Heart right ventricle (tissue), 16 donors: ENCODE measurements around the gene C5orf46. TPM values are rescaled to one million over a fixed set of nuclear protein-coding genes. Genes with fewer than 3 reads are reported as not detected.

Experiments used
- ATAC-seq, 8 donors: fragments of 200-7000 bp; cut with Tn5 transposase; one replicate each; pipeline ENCODE4 v1.9.1; 2020; ENCODE audit warnings: mild to moderate bottlenecking in 8 of 8, moderate library complexity in 8 of 8, moderate number of reproducible peaks in 1 of 8
- DNase-seq, 2 donors: peaks; one replicate each; pipeline ENCODE4 v3.0.0-alpha.2; 2020
- H3K27ac ChIP-seq, 10 donors: fragments of 200-600 bp; sonication (generic) in 2 of 10; one replicate each; pipeline versions ENCODE4 v1.5.0 to v1.8.0; 2020 to 2022; ENCODE audit warnings: mild to moderate bottlenecking in 3 of 10
- H3K27me3 ChIP-seq, 7 donors: fragments of 200-600 bp; one replicate each; pipeline ENCODE4 v1.8.0; 2021 to 2022; ENCODE audit warnings: mild to moderate bottlenecking in 2 of 7
- H3K36me3 ChIP-seq, 9 donors: fragments of 200-600 bp; sonication (generic) in 1 of 9; one replicate each; pipeline versions ENCODE4 v1.5.0 to v1.8.0; 2020 to 2022; ENCODE audit warnings: mild to moderate bottlenecking in 2 of 9
- H3K4me1 ChIP-seq, 9 donors: fragments of 200-600 bp; sonication (generic) in 1 of 9; one replicate each; pipeline versions ENCODE4 v1.5.0 to v1.8.0; 2020 to 2022; ENCODE audit warnings: mild to moderate bottlenecking in 4 of 9
- H3K4me3 ChIP-seq, 10 donors: fragments of 200-600 bp; sonication (generic) in 2 of 10; one replicate each; pipeline versions ENCODE4 v1.5.0 to v1.8.0; 2020 to 2022; ENCODE audit warnings: mild to moderate bottlenecking in 7 of 10, moderate library complexity in 2 of 10
- H3K9me3 ChIP-seq, 11 donors: fragments of 200-600 bp in 10 of 11; sonication (generic) in 2 of 11; one replicate each; pipeline versions ENCODE4 v1.5.0 to v1.8.0; 2013 to 2022; ENCODE audit warnings: mild to moderate bottlenecking in 2 of 11, control low read depth in 1 of 11, moderate library complexity in 1 of 11
- WGBS, 2 donors: extraction: QIAGEN DNeasy Blood & Tissue Kit; methylation state at CpG; one replicate each; pipeline ENCODE4 v1.1.7; 2013; ENCODE audit warnings: inconsistent platforms in 1 of 2; 5-methylcytosine and 5-hydroxymethylcytosine counted together
- intact Hi-C, 10 donors: fragments of 100-400 bp; cut with DNase I; formaldehyde crosslinking; loops; one replicate each; pipeline versions ENCODE4 v1.11.1 to v1.14.2; 2022
- polyA plus RNA-seq, 2 donors: library from polyadenylated mRNA; stranded (reverse); fragments of 200-250 nt; gene quantifications; one replicate each; pipeline ENCODE4 v1.2.3, GENCODE V29; 2013
- total RNA-seq, 10 donors: library from RNA; stranded (reverse); fragmentation: NEBNext Ultra II Directional in 3 of 10; extraction: Animal tissue kit (Norgen Biotek cat#: 25700) in 3 of 10; gene quantifications; one replicate each; pipeline versions ENCODE4 v1.2.1 to v1.2.4, GENCODE V29; 2021 to 2023
- TF ChIP-seq, protein P1 (sequence below), 9 donors: fragments of 200-600 bp; sonication (generic) in 2 of 9; IDR thresholded peaks; one replicate each; pipeline versions ENCODE4 v1.5.0 to v1.8.0; 2021 to 2022; ENCODE audit warnings: antibody characterized with exemption in 9 of 9, mild to moderate bottlenecking in 5 of 9, moderate library complexity in 1 of 9
- donor health status: Arrhythmogenic right ventricular cardiomyopathy.
- donor health status: ischemic (EF 13 %, LVEDD 7.1; RV severe dilation, severe dysfunction).
- donor health status: healthy with polysubstance abuse.
- donor health status: DM: no; HTN: yes; CAD: no.
- donor health status: DM: no; HTN: no; CAD: no.
- donor health status: ischemic (EF 25% LVEDD 6.9; RV normal size, moderate dysfunction).
- donor health status: ischemic (EF 25% LVEDD 5.7; RV mildly dilated, moderate dysfunction).
- donor health status: healthy.
- donor health status: DM: yes; HTN: yes; CAD: no.
- donor health status: Ischemic cardiomyopathy.
- donor health status: ischemic (EF 35%, LVEDD 5.7; RV mildly dilated, moderate dysfunction).
- donor health status: nonischemic (EF 11% LVEDD 7.7; RV severe dilation, severe dysfunction).
- donor health status: DM: yes; HTN: yes; CAD: no.
- donor health status: PGD.
- donor health status: ischemic (EF 29% LVEDD 5.4; RV normal size, mild dysfunction).
- donor health status: nonischemic (EF 23%, LVEDD 6.1; RV moderate dilation, normal function).

The C5orf46 gene
- total and polyA plus RNA-seq, 12 donors = 2.3 to 20.6 (median 5.0) TPM; not detected in 1

DNA sequence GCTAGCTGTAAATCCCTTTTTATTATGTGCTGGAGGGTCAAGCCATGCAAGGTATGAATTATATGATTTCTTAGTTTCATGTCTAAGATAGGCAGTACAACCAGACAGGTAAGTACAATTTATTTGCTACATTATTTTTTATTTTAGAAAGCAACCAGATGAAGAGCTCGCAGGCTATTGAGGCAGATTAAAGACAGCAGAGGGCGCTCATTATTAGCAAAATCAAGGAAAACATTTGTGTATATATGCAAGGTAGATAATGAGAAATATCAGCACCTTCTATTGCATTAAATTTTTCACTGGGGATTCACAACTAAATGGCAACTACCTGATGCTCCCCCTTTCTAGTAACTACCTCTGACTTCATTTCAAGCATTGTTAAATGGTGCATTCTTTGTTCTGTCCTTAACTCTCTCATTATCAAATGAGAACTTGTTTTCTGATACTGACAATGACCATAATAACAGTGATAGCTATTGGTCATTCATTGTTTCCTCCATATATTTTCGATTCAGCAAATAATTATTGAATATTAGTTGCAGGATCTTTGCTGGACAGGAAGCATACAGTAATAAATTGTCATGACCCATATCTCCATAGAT is 19.2 kb downstream of the C5orf46 start:
- 12 to 24% methylated on average over 3 of the region's 3 CpGs for WGBS, 2 donors
- Histone ChIP-seq H3K27me3 (no peaks in the 10 kb centered on the region), H3K9me3 (no peaks in the 10 kb centered on the region), H3K4me1 (peaks cover 0 to 10% (median 2%) of the 10 kb centered on the region in 9 donors), H3K4me3 (no peak overlapping the region), H3K27ac (no peak overlapping the region), H3K36me3 (no peaks in the 10 kb centered on the region)
- no peak for DNase-seq
- TF ChIP-seq, protein P1, sequence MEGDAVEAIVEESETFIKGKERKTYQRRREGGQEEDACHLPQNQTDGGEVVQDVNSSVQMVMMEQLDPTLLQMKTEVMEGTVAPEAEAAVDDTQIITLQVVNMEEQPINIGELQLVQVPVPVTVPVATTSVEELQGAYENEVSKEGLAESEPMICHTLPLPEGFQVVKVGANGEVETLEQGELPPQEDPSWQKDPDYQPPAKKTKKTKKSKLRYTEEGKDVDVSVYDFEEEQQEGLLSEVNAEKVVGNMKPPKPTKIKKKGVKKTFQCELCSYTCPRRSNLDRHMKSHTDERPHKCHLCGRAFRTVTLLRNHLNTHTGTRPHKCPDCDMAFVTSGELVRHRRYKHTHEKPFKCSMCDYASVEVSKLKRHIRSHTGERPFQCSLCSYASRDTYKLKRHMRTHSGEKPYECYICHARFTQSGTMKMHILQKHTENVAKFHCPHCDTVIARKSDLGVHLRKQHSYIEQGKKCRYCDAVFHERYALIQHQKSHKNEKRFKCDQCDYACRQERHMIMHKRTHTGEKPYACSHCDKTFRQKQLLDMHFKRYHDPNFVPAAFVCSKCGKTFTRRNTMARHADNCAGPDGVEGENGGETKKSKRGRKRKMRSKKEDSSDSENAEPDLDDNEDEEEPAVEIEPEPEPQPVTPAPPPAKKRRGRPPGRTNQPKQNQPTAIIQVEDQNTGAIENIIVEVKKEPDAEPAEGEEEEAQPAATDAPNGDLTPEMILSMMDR (IDR thresholded peaks at IDR 0.05) = peak; percentile 8 to 69 (median 59)
- intact Hi-C loops = loop anchor here in 7 of 10 donors (1.0 to 10.0 kb wide), 5 partner anchors 40 to 50 kb away; no protein-coding TSS in a partner anchor
- ATAC-seq = no peak

DNA sequence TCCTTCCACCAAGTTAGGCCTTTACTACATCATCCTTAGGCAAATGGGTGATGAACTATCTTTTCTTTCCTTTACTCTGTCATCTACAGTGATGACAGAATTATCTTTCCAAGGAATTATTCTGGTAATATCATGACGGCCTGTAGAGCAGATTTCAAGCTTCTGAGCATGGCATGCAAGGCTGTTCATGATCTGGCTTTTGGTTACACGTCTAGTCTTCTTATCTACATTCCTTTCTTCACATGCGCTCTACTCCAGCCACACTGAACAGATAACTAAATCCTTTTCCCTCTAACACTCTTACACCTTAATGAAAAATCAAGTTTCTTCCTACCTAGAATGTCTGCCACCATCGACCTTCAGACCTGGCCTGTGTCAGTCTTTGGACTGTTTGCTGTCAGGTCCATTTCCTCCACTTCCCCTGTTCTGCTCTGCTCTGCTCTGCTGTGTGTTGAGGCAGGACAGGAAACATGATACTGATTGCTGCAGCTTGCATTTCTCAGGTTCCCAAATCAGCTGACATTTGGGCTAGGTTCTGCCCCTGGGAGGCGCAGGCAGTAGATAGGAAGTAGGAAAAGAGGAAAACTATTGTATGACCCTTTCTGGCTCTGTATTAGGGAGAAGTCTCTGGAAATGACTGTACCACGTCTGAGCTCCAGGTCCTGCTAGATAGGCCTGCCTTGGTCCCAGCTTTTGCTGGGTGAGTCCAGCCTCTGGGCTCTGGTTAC is 23.6 kb downstream of the C5orf46 start:
- WGBS, 2 donors = 15 to 24% methylated on average over 6 of the region's 6 CpGs
- Histone ChIP-seq H3K27me3 (peaks cover 0 to 3% (median 0%) of the 10 kb centered on the region in 7 donors), H3K27ac (peak overlapping the region in 1 of 10 donors; percentile 40), H3K4me1 (peaks cover 0 to 10% (median 2%) of the 10 kb centered on the region in 9 donors), H3K9me3 (no peaks in the 10 kb centered on the region), H3K4me3 (no peak overlapping the region), H3K36me3 (no peaks in the 10 kb centered on the region)
- intact Hi-C loops = loop anchor here in 1 of 10 donors (10.0 kb wide), 1 partner anchor 52 kb away; no protein-coding TSS in a partner anchor
- DNase-seq (no peak), ATAC-seq (peak in 6 of 8 donors; percentile 38 to 58 (median 49))
- TF ChIP-seq, protein P1 (IDR thresholded peaks at IDR 0.05) = no peak

DNA sequence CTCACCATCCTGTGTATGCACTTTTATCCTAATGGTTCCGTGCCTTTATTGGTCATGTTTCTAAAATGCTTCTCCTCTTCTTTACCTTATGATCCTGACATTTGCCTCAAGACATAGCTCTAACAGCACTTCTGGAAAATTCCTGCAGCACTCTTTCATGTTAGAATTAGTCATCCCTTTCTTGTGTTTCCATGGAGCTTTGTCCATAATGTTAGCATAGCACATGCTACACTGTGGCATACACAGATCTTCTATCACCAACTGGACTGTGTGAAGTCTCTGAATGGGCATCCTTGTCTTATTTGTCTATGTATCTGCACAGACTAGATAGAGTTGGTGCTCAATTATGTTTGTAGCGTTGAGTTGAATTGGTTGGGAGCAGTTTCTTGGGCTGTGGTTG is 25.9 kb downstream of the C5orf46 start:
- H3K36me3 ChIP-seq = no peaks in the 10 kb centered on the region
- TF ChIP-seq, protein P1 (IDR thresholded peaks at IDR 0.05) = no peak
- H3K9me3 ChIP-seq = no peaks in the 10 kb centered on the region
- intact Hi-C loops = loop anchor here in 1 of 10 donors (10.0 kb wide), 1 partner anchor 54 kb away; no protein-coding TSS in a partner anchor
- no peak overlapping the region for H3K4me3 ChIP-seq
- H3K27ac ChIP-seq = no peak overlapping the region
- 91 to 95% methylated on average over 2 of the region's 2 CpGs for WGBS, 2 donors
- H3K4me1 ChIP-seq = peaks cover 0 to 10% (median 2%) of the 10 kb centered on the region in 9 donors
- peaks cover 0 to 3% (median 0%) of the 10 kb centered on the region in 7 donors for H3K27me3 ChIP-seq
- no peak for ATAC-seq
- DNase-seq = no peak

DNA sequence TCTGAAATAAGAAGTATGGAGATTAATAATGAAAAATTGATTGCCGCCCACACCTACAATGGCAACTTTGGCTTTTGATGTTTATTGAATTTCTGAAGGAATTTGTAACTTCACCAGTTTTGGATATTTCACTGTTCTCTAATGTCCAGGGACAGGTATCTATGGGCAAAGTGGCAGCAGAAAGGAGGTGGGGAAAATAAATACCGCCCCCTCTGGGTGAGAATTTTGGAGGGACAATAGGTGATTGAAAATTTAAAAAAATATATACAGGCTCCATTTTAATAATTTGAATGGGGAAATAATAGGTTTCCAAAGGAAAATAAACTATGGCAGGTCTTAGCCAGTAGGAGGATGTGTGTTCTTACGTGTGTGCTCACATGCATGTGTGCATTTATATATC is 26.6 kb downstream of the C5orf46 start:
- H3K9me3 ChIP-seq = no peaks in the 10 kb centered on the region
- TF ChIP-seq, protein P1 (IDR thresholded peaks at IDR 0.05) = no peak
- 94% methylated on average over 3 of the region's 3 CpGs for WGBS, 2 donors
- no peaks in the 10 kb centered on the region for H3K36me3 ChIP-seq
- ATAC-seq = no peak
- peaks cover 0 to 3% (median 0%) of the 10 kb centered on the region in 7 donors for H3K27me3 ChIP-seq
- H3K4me1 ChIP-seq = peaks cover 0 to 10% (median 2%) of the 10 kb centered on the region in 9 donors
- no peak for DNase-seq
- intact Hi-C loops = loop anchor here in 1 of 10 donors (10.0 kb wide), 1 partner anchor 55 kb away; no protein-coding TSS in a partner anchor
- H3K27ac ChIP-seq = no peak overlapping the region
- H3K4me3 ChIP-seq = no peak overlapping the region
